HepG2 (cell line): ENCODE results near the gene NRG2. TPM values are rescaled to one million over a fixed set of nuclear protein-coding genes. Genes with fewer than 3 reads are reported as not detected.

Source experiments
- DDIT3 ChIP-seq: sonication (generic); formaldehyde crosslinking; IDR thresholded peaks from 2 replicates; pipeline ENCODE4 v1.4.0; 2020; ENCODE audit warnings: mild to moderate bottlenecking, missing genetic modification reagents
- DR1 ChIP-seq: sonication (generic); formaldehyde crosslinking; IDR thresholded peaks from 2 replicates; pipeline ENCODE4 v1.8.0; 2021; ENCODE audit warnings: mild to moderate bottlenecking, missing genetic modification reagents, inconsistent platforms
- FOXA1 ChIP-seq, 2 experiments: fragments of 450-650 bp in 1 of 2; sonication (generic) in 1 of 2; formaldehyde crosslinking in 1 of 2; IDR thresholded peaks; 2 replicates each; pipeline versions ENCODE4 v1.4.0 to v1.6.1; 2016 to 2020; ENCODE audit warnings: missing genetic modification reagents in 1 of 2
- HIVEP1 ChIP-seq: sonication (generic); formaldehyde crosslinking; IDR thresholded peaks from 2 replicates; pipeline ENCODE4 v1.4.0; 2020; ENCODE audit warnings: mild to moderate bottlenecking, missing genetic modification reagents
- KDM2A ChIP-seq: sonication (generic); formaldehyde crosslinking; IDR thresholded peaks from 2 replicates; pipeline ENCODE4 v1.4.0; 2020; ENCODE audit warnings: low read depth, missing genetic modification reagents, borderline replicate concordance
- MAX ChIP-seq: IDR thresholded peaks from 2 replicates; pipeline ENCODE4 v1.6.1; 2012; ENCODE audit warnings: inconsistent platforms
- MLXIP ChIP-seq: sonication (generic); formaldehyde crosslinking; IDR thresholded peaks from 2 replicates; pipeline ENCODE4 v1.9.0; 2021; ENCODE audit warnings: missing genetic modification reagents, borderline replicate concordance
- NFKBIZ ChIP-seq: IDR thresholded peaks from 2 replicates; pipeline ENCODE4 v1.6.1; 2018; ENCODE audit warnings: missing genetic modification reagents, missing compliant biosample characterization
- SP5 ChIP-seq: IDR thresholded peaks from 2 replicates; pipeline ENCODE4 v1.6.1; 2016; ENCODE audit warnings: low read depth, borderline replicate concordance
- TFDP1 ChIP-seq: IDR thresholded peaks from 2 replicates; pipeline ENCODE4 v1.6.1; 2016; ENCODE audit warnings: missing compliant biosample characterization, missing genetic modification reagents, borderline replicate concordance
- THRA ChIP-seq: sonication (generic); formaldehyde crosslinking; IDR thresholded peaks from 2 replicates; pipeline ENCODE4 v1.4.0; 2020; ENCODE audit warnings: missing genetic modification reagents, borderline replicate concordance
- TSC22D2 ChIP-seq: sonication (generic); formaldehyde crosslinking; IDR thresholded peaks from 2 replicates; pipeline ENCODE4 v1.5.1; 2020; ENCODE audit warnings: missing genetic modification reagents, mild to moderate bottlenecking, borderline replicate concordance
- UBTF ChIP-seq: sonication (generic); formaldehyde crosslinking; IDR thresholded peaks from 2 replicates; pipeline ENCODE4 v1.4.0; 2020; ENCODE audit warnings: mild to moderate bottlenecking, missing genetic modification reagents
- ZMYM3 ChIP-seq: sonication (generic); formaldehyde crosslinking; IDR thresholded peaks from 2 replicates; pipeline ENCODE4 v1.5.1; 2020; ENCODE audit warnings: mild to moderate bottlenecking, missing genetic modification reagents
- ZNF343 ChIP-seq: sonication (generic); formaldehyde crosslinking; IDR thresholded peaks from 2 replicates; pipeline ENCODE4 v1.4.0; 2020; ENCODE audit warnings: mild to moderate bottlenecking, missing genetic modification reagents
- ZNF350 ChIP-seq: sonication (generic); formaldehyde crosslinking; IDR thresholded peaks from 2 replicates; pipeline ENCODE4 v1.4.0; 2020; ENCODE audit warnings: mild to moderate bottlenecking, low read depth, missing genetic modification reagents, borderline replicate concordance
- ZNF460 ChIP-seq: sonication (generic); formaldehyde crosslinking; IDR thresholded peaks from 2 replicates; pipeline ENCODE4 v1.5.1; 2020; ENCODE audit warnings: missing genetic modification reagents, mild to moderate bottlenecking, borderline replicate concordance
- ZNF589 ChIP-seq: sonication (generic); formaldehyde crosslinking; conservative IDR thresholded peaks from 2 replicates; pipeline ENCODE4 v1.8.0; 2022; ENCODE audit warnings: mild to moderate bottlenecking, moderate library complexity, missing genetic modification reagents
- ZNF773 ChIP-seq: sonication (generic); formaldehyde crosslinking; IDR thresholded peaks from 2 replicates; pipeline ENCODE4 v1.4.0; 2020; ENCODE audit warnings: missing genetic modification reagents, borderline replicate concordance
- polyA plus RNA-seq, 8 experiments: library from polyadenylated mRNA; depleted of rRNA in 3 of 8; stranded (reverse) in 7 of 8; unstranded in 1 of 8; fragments of >200 nt; fragmentation: Illumina TruSeq in 4 of 8; extraction: Trizol in 4 of 8; gene quantifications; 2 replicates each; pipeline versions ENCODE4 v1.2.1 to v1.2.3, GENCODE V29; 2011 to 2016; ENCODE audit warnings: low read depth in 4 of 8, missing spikeins in 1 of 8, mixed read lengths in 1 of 8; ENCODE audit not compliant: insufficient read depth in 1 of 8
- total RNA-seq, 5 experiments: library from RNA; depleted of rRNA; stranded (reverse); fragments of >200 nt; fragmentation: Illumina TruSeq; extraction: Trizol; gene quantifications; 2 replicates each; pipeline ENCODE4 v1.2.3, GENCODE V29; 2016; ENCODE audit warnings: low read depth in 1 of 5

The NRG2 gene
- total and polyA plus RNA-seq, 2 of the 13 experiments (the other 11 are each of a cell fraction or from before 2014, with no cell fraction given) = not detected

GRCh38 chr5:139968547-139969261 lies 74.4 kb downstream of the NRG2 start (continued):
- peak; percentile 44; the same call in 1 of the 2 replicates for TF ChIP-seq ZNF350 (CRISPR knock-in tag)
- TF ChIP-seq TSC22D2 (CRISPR knock-in tag) = peak; percentile 87; the same call in 1 of the 2 replicates
- peak; percentile 66; the same call in 1 of the 2 replicates for TF ChIP-seq MAX
- TF ChIP-seq DR1 (CRISPR knock-in tag) = peak; percentile 44; the same call in 1 of the 2 replicates
- TF ChIP-seq HIVEP1 (CRISPR knock-in tag) = peak; percentile 30; the same call in 1 of the 2 replicates
- TF ChIP-seq NFKBIZ (CRISPR knock-in tag) = no peak
- TF ChIP-seq KDM2A (CRISPR knock-in tag) = peak; percentile 92
- no peak for TF ChIP-seq FOXA1 (IDR thresholded peaks at IDR 0.05)
- TF ChIP-seq FOXA1 (CRISPR knock-in tag; IDR thresholded peaks at IDR 0.05) = 0 out of 2 replicates have a peak, but pooled peaks have one; percentile 30
- peak; percentile 65 for TF ChIP-seq UBTF
- TF ChIP-seq ZNF343 = 0 out of 2 replicates have a peak, but pooled peaks have one; percentile 51
- no peak for TF ChIP-seq ZNF773 (CRISPR knock-in tag)
- peak; percentile 53; the same call in 1 of the 2 replicates for TF ChIP-seq THRA (CRISPR knock-in tag)
- no peak for TF ChIP-seq ZNF460
- no peak for TF ChIP-seq ZNF589
- TF ChIP-seq SP5 (CRISPR knock-in tag) = no peak
- peak; percentile 42; the same call in 1 of the 2 replicates for TF ChIP-seq TFDP1 (CRISPR knock-in tag)
- no peak for TF ChIP-seq DDIT3 (CRISPR knock-in tag)
- TF ChIP-seq ZMYM3 (CRISPR knock-in tag) = no peak
- TF ChIP-seq MLXIP (CRISPR knock-in tag) = no peak
